GM13976 (cell line): ENCODE measurements around the gene HECTD4.

Source experiments
- DNase-seq: peaks from one replicate; pipeline ENCODE4 v3.0.0; 2012; ENCODE audit warnings: low spot score
- CTCF ChIP-seq: IDR thresholded peaks from 2 replicates; pipeline ENCODE4 v1.5.1; 2012; ENCODE audit warnings: borderline replicate concordance, mild to moderate bottlenecking; ENCODE audit not compliant: insufficient read depth; ENCODE audit errors: extremely low read depth, missing control alignments, control extremely low read depth
- in situ Hi-C: fragments of 300-500 bp; cut with MboI; formaldehyde crosslinking; loops from one replicate; pipeline ENCODE4 v1.12.0; 2022; ENCODE audit warnings: low sequenced_read_pairs, mixed read lengths, inconsistent platforms; ENCODE audit not compliant: unreplicated experiment

Gene HECTD4

GRCh38 chr12:112168561-112168971 is 213.7 kb downstream of the HECTD4 start:
- no peak for TF ChIP-seq CTCF
- DNase-seq: no peak
- in situ Hi-C loops: no loop called here

GRCh38 chr12:112167718-112168525 is 214.3 kb downstream of the HECTD4 start:
- no peak for TF ChIP-seq CTCF
- no peak for DNase-seq
- in situ Hi-C loops: no loop called here

- no peak for DNase-seq
- in situ Hi-C loops: no loop called here
- no peak for TF ChIP-seq CTCF
Observed at GRCh38 chr12:112167031-112167461, 215.2 kb downstream of the HECTD4 start.

GRCh38 chr12:112166051-112167015 is 215.9 kb downstream of the HECTD4 start:
- TF ChIP-seq CTCF: no peak
- in situ Hi-C loops: no loop called here
- no peak for DNase-seq

- in situ Hi-C loops: no loop called here
- DNase-seq: no peak
- no peak for TF ChIP-seq CTCF
Observed at GRCh38 chr12:112165624-112166023, 216.6 kb downstream of the HECTD4 start.

GRCh38 chr12:112164011-112164660 is 218.1 kb downstream of the HECTD4 start:
- in situ Hi-C loops: no loop called here
- DNase-seq: no peak
- TF ChIP-seq CTCF: no peak
